HepG2 (cell line): ENCODE measurements around the gene TMEM222. TPM values are rescaled to one million over a fixed set of nuclear protein-coding genes. Genes with fewer than 3 reads are reported as not detected.
A peak's percentile ranks its signal among the peaks of the same experiment; 100 is the strongest.

Source experiments
- EEA1 ChIP-seq: sonication (generic); formaldehyde crosslinking; IDR thresholded peaks from 2 replicates; pipeline ENCODE4 v1.5.1; 2020; ENCODE audit warnings: mild to moderate bottlenecking, missing genetic modification reagents, borderline replicate concordance
- HNRNPL ChIP-seq: fragments of 200-400 bp; formaldehyde crosslinking; IDR thresholded peaks from 2 replicates; pipeline ENCODE4 v1.6.1; 2017; ENCODE audit warnings: mild to moderate bottlenecking, low read depth, low read length
- HOXA3 ChIP-seq: sonication (generic); formaldehyde crosslinking; IDR thresholded peaks from 2 replicates; pipeline ENCODE4 v1.5.0; 2020; ENCODE audit warnings: missing genetic modification reagents
- ISX ChIP-seq: sonication (generic); formaldehyde crosslinking; conservative IDR thresholded peaks from 2 replicates; pipeline ENCODE4 v1.5.0; 2020; ENCODE audit warnings: missing genetic modification reagents
- KLF16 ChIP-seq, 2 experiments: sonication (generic) in 1 of 2; formaldehyde crosslinking in 1 of 2; IDR thresholded peaks; 2 replicates each; pipeline versions ENCODE4 v1.6.1 to v1.8.0; 2016 to 2023; ENCODE audit warnings: missing genetic modification reagents in 2 of 2, missing compliant biosample characterization in 1 of 2
- MXI1 ChIP-seq: IDR thresholded peaks from 3 replicates; pipeline ENCODE4 v1.6.1; 2012; ENCODE audit warnings: low read depth, low read length, inconsistent platforms, borderline replicate concordance
- NR2F2 ChIP-seq: IDR thresholded peaks from 2 replicates; pipeline ENCODE4 v1.6.1; 2012; ENCODE audit warnings: low read depth, inconsistent platforms, borderline replicate concordance
- POGZ ChIP-seq: sonication (generic); formaldehyde crosslinking; IDR thresholded peaks from 2 replicates; pipeline ENCODE4 v1.4.0; 2020; ENCODE audit warnings: mild to moderate bottlenecking, missing genetic modification reagents
- REPIN1 ChIP-seq: sonication (generic); formaldehyde crosslinking; IDR thresholded peaks from 2 replicates; pipeline ENCODE4 v1.8.0; 2022; ENCODE audit warnings: missing genetic modification reagents, low read depth, mild to moderate bottlenecking, borderline replicate concordance
- RFX5 ChIP-seq: IDR thresholded peaks from 2 replicates; pipeline ENCODE4 v1.6.1; 2011; ENCODE audit warnings: low read depth, low read length, improper control_type of control experiment
- SALL1 ChIP-seq: sonication (generic); formaldehyde crosslinking; IDR thresholded peaks from 2 replicates; pipeline ENCODE4 v1.8.0; 2022; ENCODE audit warnings: mild to moderate bottlenecking, missing genetic modification reagents
- SAP130 ChIP-seq: IDR thresholded peaks from 2 replicates; pipeline ENCODE4 v1.6.1; 2016; ENCODE audit warnings: low read depth
- SMYD3 ChIP-seq: sonication (generic); formaldehyde crosslinking; IDR thresholded peaks from 2 replicates; pipeline ENCODE4 v1.8.1; 2023; ENCODE audit warnings: mild to moderate bottlenecking, missing genetic modification reagents
- SP140L ChIP-seq: sonication (generic); formaldehyde crosslinking; IDR thresholded peaks from 2 replicates; pipeline ENCODE4 v1.4.0; 2020; ENCODE audit warnings: missing genetic modification reagents, borderline replicate concordance
- ZBTB42 ChIP-seq: sonication (generic); formaldehyde crosslinking; IDR thresholded peaks from 2 replicates; pipeline ENCODE4 v1.5.0; 2020; ENCODE audit warnings: mild to moderate bottlenecking, missing genetic modification reagents
- ZFP36L1 ChIP-seq: sonication (generic); formaldehyde crosslinking; IDR thresholded peaks from 2 replicates; pipeline ENCODE4 v1.8.0; 2022; ENCODE audit warnings: mild to moderate bottlenecking, missing genetic modification reagents, moderate library complexity
- ZFY ChIP-seq: sonication (generic); formaldehyde crosslinking; IDR thresholded peaks from 2 replicates; pipeline ENCODE4 v1.4.0; 2020; ENCODE audit warnings: missing genetic modification reagents
- ZMAT3 ChIP-seq: sonication (generic); formaldehyde crosslinking; conservative IDR thresholded peaks from 2 replicates; pipeline ENCODE4 v1.7.0; 2021; ENCODE audit warnings: missing genetic modification reagents
- ZNF230 ChIP-seq: sonication (generic); formaldehyde crosslinking; IDR thresholded peaks from 2 replicates; pipeline ENCODE4 v1.4.0; 2020; ENCODE audit warnings: mild to moderate bottlenecking, missing genetic modification reagents
- ZNF274 ChIP-seq: sonication (generic); formaldehyde crosslinking; IDR thresholded peaks from 2 replicates; pipeline ENCODE4 v1.5.1; 2020; ENCODE audit warnings: mild to moderate bottlenecking, missing genetic modification reagents
- ZNF317 ChIP-seq: sonication (generic); formaldehyde crosslinking; IDR thresholded peaks from 2 replicates; pipeline ENCODE4 v1.5.0; 2020; ENCODE audit warnings: mild to moderate bottlenecking, missing genetic modification reagents
- ZNF562 ChIP-seq: sonication (generic); formaldehyde crosslinking; IDR thresholded peaks from 2 replicates; pipeline ENCODE4 v1.8.0; 2022; ENCODE audit warnings: missing genetic modification reagents, borderline replicate concordance
- ZNF672 ChIP-seq: sonication (generic); formaldehyde crosslinking; IDR thresholded peaks from 2 replicates; pipeline ENCODE4 v1.8.1; 2022; ENCODE audit warnings: missing genetic modification reagents
- ZNF746 ChIP-seq: sonication (generic); formaldehyde crosslinking; IDR thresholded peaks from 2 replicates; pipeline ENCODE4 v1.8.0; 2022; ENCODE audit warnings: mild to moderate bottlenecking, missing genetic modification reagents
- ZNF747 ChIP-seq: sonication (generic); formaldehyde crosslinking; IDR thresholded peaks from 2 replicates; pipeline ENCODE4 v1.8.1; 2023; ENCODE audit warnings: missing genetic modification reagents, mild to moderate bottlenecking, borderline replicate concordance
- ZSCAN9 ChIP-seq: IDR thresholded peaks from 2 replicates; pipeline ENCODE4 v1.6.1; 2016; ENCODE audit warnings: borderline replicate concordance
- polyA plus RNA-seq, 8 experiments: library from polyadenylated mRNA; depleted of rRNA in 3 of 8; stranded (reverse) in 7 of 8; unstranded in 1 of 8; fragments of >200 nt; fragmentation: Illumina TruSeq in 4 of 8; extraction: Trizol in 4 of 8; gene quantifications; 2 replicates each; pipeline versions ENCODE4 v1.2.1 to v1.2.3, GENCODE V29; 2011 to 2016; ENCODE audit warnings: low read depth in 4 of 8, missing spikeins in 1 of 8, mixed read lengths in 1 of 8; ENCODE audit not compliant: insufficient read depth in 1 of 8
- total RNA-seq, 5 experiments: library from RNA; depleted of rRNA; stranded (reverse); fragments of >200 nt; fragmentation: Illumina TruSeq; extraction: Trizol; gene quantifications; 2 replicates each; pipeline ENCODE4 v1.2.3, GENCODE V29; 2016; ENCODE audit warnings: low read depth in 1 of 5
- TF ChIP-seq, protein P1 (sequence below): sonication (generic); formaldehyde crosslinking; IDR thresholded peaks from 2 replicates; pipeline ENCODE4 v1.4.0; 2020; ENCODE audit warnings: missing genetic modification reagents
- TF ChIP-seq, protein P2 (sequence below): sonication (generic); formaldehyde crosslinking; IDR thresholded peaks from 2 replicates; pipeline ENCODE4 v1.5.0; 2020; ENCODE audit warnings: missing genetic modification reagents, mild to moderate bottlenecking, borderline replicate concordance
- TF ChIP-seq, protein P3 (sequence below): sonication (generic); formaldehyde crosslinking; IDR thresholded peaks from 2 replicates; pipeline ENCODE4 v1.5.0; 2020; ENCODE audit warnings: missing genetic modification reagents, mild to moderate bottlenecking, borderline replicate concordance

The TMEM222 gene
- total and polyA plus RNA-seq, 2 of the 13 experiments (the other 11 are each of a cell fraction or from before 2014, with no cell fraction given): 22.7 to 29.6 TPM

DNA sequence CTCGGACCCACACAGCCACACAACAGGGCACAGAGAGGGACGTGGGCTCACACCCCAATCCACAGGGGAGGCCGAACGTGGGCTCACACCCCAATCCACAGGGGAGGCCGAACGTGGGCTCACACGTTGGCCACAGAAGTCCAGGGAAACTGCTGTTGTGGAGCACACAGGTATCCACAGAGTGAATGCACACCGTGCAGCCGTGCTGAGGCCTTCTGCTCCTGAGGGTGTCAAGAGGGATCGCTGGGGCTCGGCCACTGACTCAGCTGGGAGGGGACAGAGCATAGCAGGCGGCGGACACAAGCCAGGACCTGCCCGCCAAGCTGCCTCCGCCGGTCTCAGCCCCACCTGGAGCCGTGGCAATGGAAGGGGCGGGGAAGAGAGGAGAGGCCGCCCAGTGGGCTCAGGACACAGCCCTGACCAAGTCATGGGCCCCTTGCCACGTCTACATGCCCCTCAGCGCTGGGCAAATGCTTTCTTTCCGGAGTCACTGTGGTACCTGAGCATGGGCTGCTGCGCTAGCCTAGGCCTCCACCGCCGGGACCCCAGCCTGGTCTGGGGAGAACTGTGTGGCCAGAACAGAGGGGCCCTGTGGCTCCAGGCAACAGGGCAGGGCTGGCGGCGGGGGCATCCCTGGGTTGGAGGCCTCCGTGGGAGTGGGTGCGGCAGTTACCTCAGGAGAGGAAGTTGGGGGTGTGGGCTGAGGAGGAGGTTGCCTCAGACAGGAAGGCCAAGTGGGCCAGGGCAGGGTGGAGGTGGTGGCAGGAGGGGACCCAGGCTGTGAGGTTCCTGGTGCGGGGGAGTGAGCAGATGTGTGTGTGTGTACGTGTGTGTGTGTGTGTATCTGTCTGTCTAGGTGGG, 21.0 kb downstream of the TMEM222 start (continued):
- TF ChIP-seq ZBTB42 (no peak), ZNF672 (CRISPR knock-in tag) (no peak), HNRNPL (peak; percentile 75), ZNF746 (CRISPR knock-in tag) (no peak), SAP130 (peak; percentile 74), REPIN1 (peak; percentile 61; the same call in 1 of the 2 replicates), RFX5 (no peak), NR2F2 (no peak), SP140L (CRISPR knock-in tag) (no peak), ISX (CRISPR knock-in tag) (no peak), ZNF747 (CRISPR knock-in tag) (peak; percentile 76; the same call in 1 of the 2 replicates), EEA1 (0 out of 2 replicates have a peak, but pooled peaks have one; percentile 12), SALL1 (peak; percentile 17; the same call in 1 of the 2 replicates), ZNF230 (CRISPR knock-in tag) (no peak), SMYD3 (CRISPR knock-in tag) (no peak), ZNF274 (CRISPR knock-in tag) (0 out of 2 replicates have a peak, but pooled peaks have one; percentile 43), ZNF562 (CRISPR knock-in tag) (no peak), ZMAT3 (CRISPR knock-in tag) (peak; percentile 59), ZNF317 (CRISPR knock-in tag) (0 out of 2 replicates have a peak, but pooled peaks have one; percentile 48), POGZ (CRISPR knock-in tag) (no peak), KLF16 (CRISPR knock-in tag; IDR thresholded peaks at IDR 0.05) (peak in 1 of 2 experiments; percentile 51; a peak in 1 of 4 replicates), ZFY (peak; percentile 80), HOXA3 (peak; percentile 65), ZSCAN9 (CRISPR knock-in tag) (no peak), ZFP36L1 (CRISPR knock-in tag) (no peak), MXI1 (no peak)
- TF ChIP-seq, protein P1, sequence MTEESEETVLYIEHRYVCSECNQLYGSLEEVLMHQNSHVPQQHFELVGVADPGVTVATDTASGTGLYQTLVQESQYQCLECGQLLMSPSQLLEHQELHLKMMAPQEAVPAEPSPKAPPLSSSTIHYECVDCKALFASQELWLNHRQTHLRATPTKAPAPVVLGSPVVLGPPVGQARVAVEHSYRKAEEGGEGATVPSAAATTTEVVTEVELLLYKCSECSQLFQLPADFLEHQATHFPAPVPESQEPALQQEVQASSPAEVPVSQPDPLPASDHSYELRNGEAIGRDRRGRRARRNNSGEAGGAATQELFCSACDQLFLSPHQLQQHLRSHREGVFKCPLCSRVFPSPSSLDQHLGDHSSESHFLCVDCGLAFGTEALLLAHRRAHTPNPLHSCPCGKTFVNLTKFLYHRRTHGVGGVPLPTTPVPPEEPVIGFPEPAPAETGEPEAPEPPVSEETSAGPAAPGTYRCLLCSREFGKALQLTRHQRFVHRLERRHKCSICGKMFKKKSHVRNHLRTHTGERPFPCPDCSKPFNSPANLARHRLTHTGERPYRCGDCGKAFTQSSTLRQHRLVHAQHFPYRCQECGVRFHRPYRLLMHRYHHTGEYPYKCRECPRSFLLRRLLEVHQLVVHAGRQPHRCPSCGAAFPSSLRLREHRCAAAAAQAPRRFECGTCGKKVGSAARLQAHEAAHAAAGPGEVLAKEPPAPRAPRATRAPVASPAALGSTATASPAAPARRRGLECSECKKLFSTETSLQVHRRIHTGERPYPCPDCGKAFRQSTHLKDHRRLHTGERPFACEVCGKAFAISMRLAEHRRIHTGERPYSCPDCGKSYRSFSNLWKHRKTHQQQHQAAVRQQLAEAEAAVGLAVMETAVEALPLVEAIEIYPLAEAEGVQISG (CRISPR knock-in tag): peak; percentile 45
- TF ChIP-seq, protein P2, sequence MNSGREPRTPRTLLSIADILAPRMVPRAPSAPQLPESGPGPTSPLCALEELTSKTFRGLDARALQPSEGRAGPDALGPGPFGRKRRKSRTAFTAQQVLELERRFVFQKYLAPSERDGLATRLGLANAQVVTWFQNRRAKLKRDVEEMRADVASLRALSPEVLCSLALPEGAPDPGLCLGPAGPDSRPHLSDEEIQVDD (CRISPR knock-in tag): no peak
- TF ChIP-seq, protein P3, sequence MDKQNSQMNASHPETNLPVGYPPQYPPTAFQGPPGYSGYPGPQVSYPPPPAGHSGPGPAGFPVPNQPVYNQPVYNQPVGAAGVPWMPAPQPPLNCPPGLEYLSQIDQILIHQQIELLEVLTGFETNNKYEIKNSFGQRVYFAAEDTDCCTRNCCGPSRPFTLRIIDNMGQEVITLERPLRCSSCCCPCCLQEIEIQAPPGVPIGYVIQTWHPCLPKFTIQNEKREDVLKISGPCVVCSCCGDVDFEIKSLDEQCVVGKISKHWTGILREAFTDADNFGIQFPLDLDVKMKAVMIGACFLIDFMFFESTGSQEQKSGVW: no peak
